Stomach (tissue), 9 donors: ENCODE results near the gene ULBP1. TPM values are rescaled to one million over a fixed set of nuclear protein-coding genes. Genes with fewer than 3 reads are reported as not detected.
"Not testable (repeated sequence)": the region's sequence is repeated elsewhere in the genome, so short reads cannot be mapped to it uniquely, and the experiment has no call there.

Experiments used
- DNase-seq, 2 donors: peaks; one replicate each; pipeline versions ENCODE4 v3.0.0 to v3.0.0-alpha.2; 2013 to 2019
- H3K27ac ChIP-seq, 5 donors: fragments of 200-600 bp in 4 of 5; sonication (generic) in 4 of 5; one replicate each; pipeline ENCODE4 v1.5.1; 2013 to 2019; ENCODE audit warnings: mild to moderate bottlenecking in 1 of 5, moderate library complexity in 1 of 5
- H3K27me3 ChIP-seq, 3 donors: fragments of 200-600 bp; sonication (generic); one replicate each; pipeline ENCODE4 v1.5.1; 2017 to 2019; ENCODE audit warnings: mixed run types in 1 of 3
- H3K36me3 ChIP-seq, 4 donors: fragments of 200-600 bp; sonication (generic); 1 replicate in 3 of 4; 2 replicates in 1 of 4; pipeline ENCODE4 v1.5.1; 2016 to 2019
- H3K4me1 ChIP-seq, 4 donors: fragments of 200-600 bp; sonication (generic); one replicate each; pipeline ENCODE4 v1.5.1; 2016 to 2019
- H3K4me3 ChIP-seq, 4 donors: fragments of 200-600 bp; sonication (generic) in 3 of 4; one replicate each; pipeline ENCODE4 v1.5.1; 2016 to 2019; ENCODE audit warnings: mild to moderate bottlenecking in 1 of 4
- H3K9me3 ChIP-seq, 4 donors: fragments of 200-600 bp; sonication (generic); one replicate each; pipeline ENCODE4 v1.5.1; 2016 to 2019
- CTCF ChIP-seq, 7 experiments: fragments of 450-650 bp in 4 of 7; fragments of 200-600 bp in 3 of 7; sonication (generic) in 3 of 7; IDR thresholded peaks; one replicate each; pipeline ENCODE4 v1.5.1; 2016 to 2019; ENCODE audit warnings: antibody characterized with exemption in 7 of 7, control low read depth in 2 of 7, mild to moderate bottlenecking in 1 of 7
- EP300 ChIP-seq: sonication (generic); formaldehyde crosslinking; IDR thresholded peaks from one replicate; pipeline ENCODE4 v1.6.1; 2017; ENCODE audit warnings: antibody characterized with exemption
- POLR2A ChIP-seq, 4 donors: fragments of 450-650 bp; IDR thresholded peaks; one replicate each; pipeline ENCODE4 v1.6.1; 2016; ENCODE audit warnings: antibody characterized with exemption in 4 of 4, control low read depth in 2 of 4, mild to moderate bottlenecking in 1 of 4, moderate library complexity in 1 of 4
- POLR2AphosphoS5 ChIP-seq, 3 donors: sonication (generic); formaldehyde crosslinking; IDR thresholded peaks; one replicate each; pipeline ENCODE4 v1.6.1; 2016; ENCODE audit warnings: antibody characterized with exemption in 3 of 3
- WGBS, 5 donors: extraction: QIAGEN DNeasy Blood & Tissue Kit in 3 of 5; methylation state at CpG; one replicate each; pipeline versions ENCODE4 v1.1.5 to v1.1.7; 2013 to 2018; 5-methylcytosine and 5-hydroxymethylcytosine counted together
- intact Hi-C: fragments of 100-400 bp; cut with DNase I; formaldehyde crosslinking; loops from one replicate; pipeline ENCODE4 v1.15.1; 2023; ENCODE audit warnings: low total_unique reads
- polyA plus RNA-seq, 3 donors: library from polyadenylated mRNA; stranded (reverse); fragments of 200-250 nt; gene quantifications; one replicate each; pipeline ENCODE4 v1.2.3, GENCODE V29; 2013
- total RNA-seq, 5 donors: library from RNA; depleted of rRNA; stranded (reverse); fragments of >200 nt; gene quantifications; one replicate each; pipeline versions ENCODE4 v1.1.0 to v1.2.3, GENCODE V29; 2014 to 2016
- donor health status: healthy with polysubstance abuse.
- donor health status: Bipolar disorder and iron deficiency.
- donor health status: healthy.

The ULBP1 gene
- total and polyA plus RNA-seq, 8 donors = 0.03 to 1.3 TPM; not detected in 6

GRCh38 chr6:149935246-149935645, 28.5 kb upstream of the ULBP1 start:
- WGBS, 5 donors = 38 to 48% (median 44%) methylated on average over 4 of the region's 4 CpGs
- peaks cover 18 to 98% (median 59%) of the 10 kb centered on the region in 3 donors for H3K27me3 ChIP-seq
- peaks cover 10 to 13% (median 11%) of the 10 kb centered on the region in 4 donors for H3K4me1 ChIP-seq
- no peak overlapping the region for H3K4me3 ChIP-seq
- no peak overlapping the region for H3K27ac ChIP-seq
- intact Hi-C loops = no loop called here
- DNase-seq = no peak
- H3K36me3 ChIP-seq = no peaks in the 10 kb centered on the region
- TF ChIP-seq POLR2AphosphoS5 (IDR thresholded peaks at IDR 0.05) (no peak), EP300 (no peak), CTCF (IDR thresholded peaks at IDR 0.05) (no peak), POLR2A (IDR thresholded peaks at IDR 0.05) (no peak)
- no peaks in the 10 kb centered on the region for H3K9me3 ChIP-seq

- TF ChIP-seq POLR2AphosphoS5 (IDR thresholded peaks at IDR 0.05) (no peak), EP300 (no peak), CTCF (IDR thresholded peaks at IDR 0.05) (no peak), POLR2A (IDR thresholded peaks at IDR 0.05) (no peak)
- Histone ChIP-seq H3K27ac (no peak overlapping the region), H3K36me3 (no peaks in the 10 kb centered on the region), H3K27me3 (peaks cover 22 to 98% (median 63%) of the 10 kb centered on the region in 3 donors), H3K9me3 (no peaks in the 10 kb centered on the region), H3K4me3 (no peak overlapping the region), H3K4me1 (peaks cover 10 to 13% (median 11%) of the 10 kb centered on the region in 4 donors)
- no peak for DNase-seq
- WGBS, 5 donors = 22 to 51% (median 48%) methylated on average over 1 to 2 of the region's 2 CpGs
- intact Hi-C loops = loop anchor here (2.0 kb wide), 1 partner anchor 81 kb away; no protein-coding TSS in a partner anchor
These were observed 28.1 kb upstream of the ULBP1 start for GRCh38 chr6:149935668-149936067.

GRCh38 chr6:149936743-149937142, 27.0 kb upstream of the ULBP1 start:
- Histone ChIP-seq H3K4me1 (peaks cover 17 to 22% (median 20%) of the 10 kb centered on the region in 4 donors), H3K9me3 (no peaks in the 10 kb centered on the region), H3K27me3 (peaks cover 23 to 98% (median 74%) of the 10 kb centered on the region in 3 donors), H3K4me3 (no peak overlapping the region), H3K36me3 (no peaks in the 10 kb centered on the region), H3K27ac (no peak overlapping the region)
- intact Hi-C loops = loop anchor here (2.0 kb wide), 1 partner anchor 80 kb away; no protein-coding TSS in a partner anchor
- TF ChIP-seq EP300 = no peak
- no peak for TF ChIP-seq CTCF (IDR thresholded peaks at IDR 0.05)
- no peak for TF ChIP-seq POLR2A (IDR thresholded peaks at IDR 0.05)
- no peak for TF ChIP-seq POLR2AphosphoS5 (IDR thresholded peaks at IDR 0.05)
- WGBS, 5 donors = 32 to 38% (median 34%) methylated on average over 2 of the region's 2 CpGs
- no peak for DNase-seq

- H3K9me3 ChIP-seq, H3K27ac ChIP-seq, H3K36me3 ChIP-seq, DNase-seq, intact Hi-C loops: not testable (repeated sequence)
- peaks cover 23 to 98% (median 79%) of the 10 kb centered on the region in 3 donors for H3K27me3 ChIP-seq
- 2 to 5% (median 3%) methylated on average over 14 to 15 of the region's 20 CpGs for WGBS, 5 donors
- H3K4me3 ChIP-seq = peak overlapping the region; percentile 33 to 57 (median 44)
- peaks cover 17 to 32% (median 28%) of the 10 kb centered on the region in 4 donors for H3K4me1 ChIP-seq
These were observed 25.7 kb upstream of the ULBP1 start for GRCh38 chr6:149938013-149938570.
